Motor neuron (in vitro differentiated cells): ENCODE results near the gene ABCD1. TPM values are rescaled to one million over a fixed set of nuclear protein-coding genes. Genes with fewer than 3 reads are reported as not detected.

Experiments
- ATAC-seq, 8 experiments: fragments of 200-7000 bp; cut with Tn5 transposase; replicated peaks in 6 of 8; 2 replicates each; pipeline ENCODE4 v1.8.0; 2021; ENCODE audit warnings: mild to moderate bottlenecking in 8 of 8, moderate library complexity in 8 of 8
- H3K27ac ChIP-seq, 2 donors: fragments of 250-450 bp; sonication (Bioruptor Pico); 2 replicates each; pipeline ENCODE4 v1.9.0; 2021; ENCODE audit warnings: antibody characterized with exemption in 2 of 2, mild to moderate bottlenecking in 2 of 2, moderate library complexity in 1 of 2
- H3K4me1 ChIP-seq, 2 donors: fragments of 250-450 bp; sonication (Bioruptor Pico); replicated peaks in 1 of 2; 2 replicates each; pipeline ENCODE4 v1.6.1; 2021; ENCODE audit warnings: antibody characterized with exemption in 2 of 2, mild to moderate bottlenecking in 2 of 2, moderate library complexity in 1 of 2
- H3K4me3 ChIP-seq, 5 donors: fragments of 250-450 bp; sonication (Bioruptor Pico); 2 replicates each; pipeline ENCODE4 v1.9.0; 2021; ENCODE audit warnings: antibody characterized with exemption in 5 of 5, mild to moderate bottlenecking in 5 of 5, moderate library complexity in 4 of 5
- WGBS, 10 experiments: fragments of 450-650 bp; shearing (Covaris generic); methylation state at CpG; one replicate each; pipeline ENCODE4 v1.0.0; 2022; 5-methylcytosine and 5-hydroxymethylcytosine counted together
- in situ Hi-C, 9 experiments: fragments of 400-800 bp; cut with MboI; loops; one replicate each; pipeline ENCODE4 v1.15.0; 2021; ENCODE audit warnings: low sequenced_read_pairs in 9 of 9, low pct_unique_long_range_greater_than_20kb in 2 of 9; ENCODE audit not compliant: unreplicated experiment in 9 of 9
- total RNA-seq, 8 experiments: library from RNA; unstranded; fragments of 300-600 nt; gene quantifications; 2 replicates each; pipeline versions ENCODE4 v1.2.3 to v1.2.4, GENCODE V29; 2022

The ABCD1 gene
- total RNA-seq, 8 experiments from 2014 or later: 3.4 to 6.8 (median 3.6) TPM

GRCh38 chrX:153706799-153707198 is 17.9 kb upstream of the ABCD1 start:
- no peak for ATAC-seq
- no CpG with 5 or more reads among the region's 9 CpGs for WGBS, 10 experiments

GRCh38 chrX:153707406-153707805 is 17.2 kb upstream of the ABCD1 start:
- in situ Hi-C loops: no loop called here
- Histone ChIP-seq H3K4me1 (peaks cover 8 to 9% of the 10 kb centered on the region in 2 donors), H3K27ac (no peak overlapping the region), H3K4me3 (no peak overlapping the region)
- ATAC-seq: no peak
- WGBS, 10 experiments: 80 to 100% methylated on average over 1 of the region's 6 CpGs; no CpG with 5 or more reads in 8 of the 10 experiments

More at GRCh38 chrX:153706799-153707198, 17.9 kb upstream of the ABCD1 start:
- in situ Hi-C loops: no loop called here
- Histone ChIP-seq H3K4me1 (peaks cover 8 to 9% of the 10 kb centered on the region in 2 donors), H3K4me3 (no peak overlapping the region), H3K27ac (no peak overlapping the region)

- H3K27ac ChIP-seq: peak overlapping the region; percentile 63 to 81
- ATAC-seq: peak; percentile 95 to 98 (median 97)
- WGBS, 10 experiments: 0 to 21% (median 0%) methylated on average over 1 to 8 of the region's 13 CpGs; no CpG with 5 or more reads in 7 of the 10 experiments
These were observed 16.2 kb upstream of the ABCD1 start for GRCh38 chrX:153708415-153708814.

GRCh38 chrX:153709726-153710674 is 14.7 kb upstream of the ABCD1 start:
- peak in 2 of 8 experiments; percentile 17 to 41 for ATAC-seq
- Histone ChIP-seq H3K27ac (no peak overlapping the region), H3K4me3 (no peak overlapping the region), H3K4me1 (peaks cover 8 to 9% of the 10 kb centered on the region in 2 donors)
- 54 to 80% methylated on average over 1 to 4 of the region's 27 CpGs; no CpG with 5 or more reads in 8 of the 10 experiments for WGBS, 10 experiments
- in situ Hi-C loops: no loop called here

More at GRCh38 chrX:153708415-153708814, 16.2 kb upstream of the ABCD1 start:
- no peak overlapping the region for H3K4me3 ChIP-seq
- in situ Hi-C loops: no loop called here
- peaks cover 8 to 9% of the 10 kb centered on the region in 2 donors for H3K4me1 ChIP-seq

GRCh38 chrX:153714256-153714655 is 10.4 kb upstream of the ABCD1 start:
- in situ Hi-C loops: no loop called here
- Histone ChIP-seq H3K4me3 (no peak overlapping the region), H3K27ac (no peak overlapping the region), H3K4me1 (no peaks in the 10 kb centered on the region)
- WGBS, 10 experiments: 73 to 76% methylated on average over 3 of the region's 3 CpGs; no CpG with 5 or more reads in 8 of the 10 experiments
- no peak for ATAC-seq

GRCh38 chrX:153717445-153717844 is 7.2 kb upstream of the ABCD1 start:
- ATAC-seq: no peak
- WGBS, 10 experiments: 46 to 100% (median 79%) methylated on average over 2 to 6 of the region's 9 CpGs; no CpG with 5 or more reads in 6 of the 10 experiments
- Histone ChIP-seq H3K27ac (no peak overlapping the region), H3K4me1 (peaks cover 5 to 6% of the 10 kb centered on the region in 2 donors), H3K4me3 (no peak overlapping the region)
- in situ Hi-C loops: no loop called here

- WGBS, 10 experiments: no CpG with 5 or more reads among the region's 2 CpGs
- Histone ChIP-seq H3K27ac (no peak overlapping the region), H3K4me3 (no peak overlapping the region), H3K4me1 (peaks cover 9 to 13% of the 10 kb centered on the region in 2 donors)
- in situ Hi-C loops: no loop called here
- ATAC-seq: no peak
These were observed 5.4 kb upstream of the ABCD1 start for GRCh38 chrX:153719238-153719637.

GRCh38 chrX:153719701-153720100 is 5.0 kb upstream of the ABCD1 start:
- 20 to 22% methylated on average over 1 of the region's 2 CpGs; no CpG with 5 or more reads in 8 of the 10 experiments for WGBS, 10 experiments
- no peak overlapping the region for H3K4me3 ChIP-seq
- no peak overlapping the region for H3K27ac ChIP-seq
- ATAC-seq: no peak
- H3K4me1 ChIP-seq: peaks cover 9 to 13% of the 10 kb centered on the region in 2 donors
- in situ Hi-C loops: no loop called here

GRCh38 chrX:153722704-153723350 is 1.8 kb upstream of the ABCD1 start:
- H3K27ac ChIP-seq: peak overlapping the region; percentile 78 to 91
- in situ Hi-C loops: no loop called here
- H3K4me3 ChIP-seq: peak overlapping the region; percentile 39 to 77 (median 69)
- no peak for ATAC-seq
- WGBS, 10 experiments: 20 to 100% (median 60%) methylated on average over 1 to 4 of the region's 12 CpGs; no CpG with 5 or more reads in 5 of the 10 experiments
- peaks cover 38 to 39% of the 10 kb centered on the region in 2 donors for H3K4me1 ChIP-seq

- in situ Hi-C loops: no loop called here
- ATAC-seq: peak; percentile 4 to 58 (median 13)
- 31% methylated on average over 4 of the region's 78 CpGs; no CpG with 5 or more reads in 9 of the 10 experiments for WGBS, 10 experiments
- H3K4me1 ChIP-seq: peaks cover 38 to 39% of the 10 kb centered on the region in 2 donors
- H3K27ac ChIP-seq: peak overlapping the region; percentile 78 to 91
- H3K4me3 ChIP-seq: peak overlapping the region; percentile 39 to 77 (median 69)
These were observed 1.1 kb upstream of the ABCD1 start for GRCh38 chrX:153723351-153724251.

GRCh38 chrX:153725039-153725831 is 579 bp downstream of the ABCD1 start:
- 68% methylated on average over 2 of the region's 55 CpGs; no CpG with 5 or more reads in 9 of the 10 experiments for WGBS, 10 experiments
- peak in 2 of 8 experiments; percentile 0 to 1 for ATAC-seq
- in situ Hi-C loops: no loop called here
- H3K4me1 ChIP-seq: peaks cover 38 to 39% of the 10 kb centered on the region in 2 donors
- peak overlapping the region; percentile 63 to 91 for H3K27ac ChIP-seq
- H3K4me3 ChIP-seq: peak overlapping the region; percentile 39 to 77 (median 69)
